UCSD-AML1 (cell line): ENCODE measurements around the gene TMEM215.

Source experiments
- DNase-seq: peaks from one replicate; lab custom pipeline; 2025; ENCODE audit not compliant: unreplicated experiment; lab: John Stamatoyannopoulos, UW

The TMEM215 gene

DNA sequence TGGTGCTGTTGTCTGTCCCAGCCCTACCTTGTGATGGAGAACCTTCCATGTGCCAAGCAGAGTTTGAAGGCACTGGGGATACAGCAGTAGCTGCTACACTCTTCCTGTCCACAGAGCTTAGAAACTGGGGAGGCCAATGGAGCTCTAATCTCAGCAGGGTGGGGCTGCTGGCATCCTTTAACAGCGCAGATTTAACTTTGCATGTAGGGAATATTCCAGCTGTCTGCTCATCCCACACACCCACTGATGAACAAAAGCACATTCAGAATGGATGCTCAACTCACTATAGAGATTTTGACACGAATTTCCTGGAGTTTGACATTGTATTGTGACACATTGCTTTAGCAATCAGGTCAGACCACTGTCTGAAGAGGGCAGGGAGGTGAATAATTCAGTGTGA, 49.0 kb downstream of the TMEM215 start:
- no peak for DNase-seq
